Neural cell (in vitro differentiated cells): ENCODE results near the gene RAI1. TPM values are rescaled to one million over a fixed set of nuclear protein-coding genes. Genes with fewer than 3 reads are reported as not detected.

Experiments used
- H2AFZ ChIP-seq: fragments of 200-600, 300-800 bp; sonication (generic), shearing (Covaris generic); 2 replicates; pipeline ENCODE4 v1.6.0; 2014; ENCODE audit warnings: low read depth, mild to moderate bottlenecking, antibody characterized with exemption, low read length, moderate library complexity
- H3F3A ChIP-seq: fragments of 200-600 bp; shearing (Covaris generic); 2 replicates; pipeline ENCODE4 v1.6.1; 2016; ENCODE audit warnings: mild to moderate bottlenecking, moderate library complexity, mixed read lengths, antibody characterized with exemption, low read length; ENCODE audit not compliant: insufficient read depth, poor library complexity, severe bottlenecking
- H3K27ac ChIP-seq: fragments of 200-600, 300-800 bp; sonication (generic), shearing (Covaris generic); 2 replicates; pipeline ENCODE4 v1.5.1; 2014; ENCODE audit warnings: mild to moderate bottlenecking, low read length, moderate library complexity
- H3K27me3 ChIP-seq: fragments of 300-800, 200-600 bp; sonication (generic), shearing (Covaris generic); 2 replicates; pipeline ENCODE4 v1.6.0; 2014; ENCODE audit warnings: mild to moderate bottlenecking, low read depth, low read length, moderate library complexity; ENCODE audit not compliant: insufficient read depth
- H3K36me3 ChIP-seq: fragments of 300-800, 200-600 bp; sonication (generic), shearing (Covaris generic); 2 replicates; pipeline ENCODE4 v1.5.1; 2014; ENCODE audit warnings: mild to moderate bottlenecking, antibody characterized with exemption, low read length, moderate library complexity; ENCODE audit not compliant: insufficient read depth
- H3K4me2 ChIP-seq: fragments of 300-800, 200-600 bp; sonication (generic), shearing (Covaris generic); 2 replicates; pipeline ENCODE4 v1.6.0; 2014; ENCODE audit warnings: mild to moderate bottlenecking, low read length
- H3K4me3 ChIP-seq: fragments of 300-800, 200-600 bp; sonication (generic), shearing (Covaris generic); 2 replicates; pipeline ENCODE4 v1.5.1; 2014; ENCODE audit warnings: mild to moderate bottlenecking, low read length, moderate library complexity
- H3K79me2 ChIP-seq: fragments of 200-600 bp; shearing (Covaris generic); replicated peaks from 2 replicates; pipeline ENCODE4 v1.6.0; 2014; ENCODE audit warnings: mild to moderate bottlenecking, low read length, moderate library complexity; ENCODE audit not compliant: insufficient read depth
- H3K9ac ChIP-seq: fragments of 300-800, 200-600 bp; sonication (generic), shearing (Covaris generic); 2 replicates; pipeline ENCODE4 v1.6.1; 2016; ENCODE audit warnings: mild to moderate bottlenecking, low read length, mixed read lengths
- H3K9me2 ChIP-seq: fragments of 200-600 bp; shearing (Covaris generic); 2 replicates; pipeline ENCODE4 v1.6.1; 2016; ENCODE audit warnings: mild to moderate bottlenecking, low read length, mixed read lengths; ENCODE audit not compliant: insufficient read depth
- H3K9me3 ChIP-seq: fragments of 200-600, 300-800 bp; sonication (generic), shearing (Covaris generic); 2 replicates; pipeline ENCODE4 v1.6.1; 2016; ENCODE audit warnings: mild to moderate bottlenecking, mixed run types, low read length, moderate library complexity, mixed read lengths
- H4K20me1 ChIP-seq: fragments of 200-600 bp; shearing (Covaris generic); 2 replicates; pipeline ENCODE4 v1.6.1; 2016; ENCODE audit warnings: mild to moderate bottlenecking, mixed run types; ENCODE audit not compliant: insufficient read depth
- EP300 ChIP-seq: fragments of 450-650 bp; conservative IDR thresholded peaks from 2 replicates; pipeline ENCODE4 v1.6.1; 2014; ENCODE audit warnings: antibody characterized with exemption, mild to moderate bottlenecking, moderate library complexity; ENCODE audit not compliant: poor library complexity, severe bottlenecking
- EZH2 ChIP-seq: fragments of 200-600, 300-800 bp; shearing (Covaris generic), sonication (generic); IDR thresholded peaks from 2 replicates; pipeline ENCODE4 v1.6.1; 2014; ENCODE audit warnings: antibody characterized with exemption, low read length, borderline replicate concordance, mild to moderate bottlenecking; ENCODE audit not compliant: insufficient read depth, poor library complexity, severe bottlenecking
- MXI1 ChIP-seq: fragments of 450-650 bp; conservative IDR thresholded peaks from 2 replicates; pipeline ENCODE4 v1.6.1; 2014; ENCODE audit warnings: antibody characterized with exemption, mild to moderate bottlenecking; ENCODE audit not compliant: poor library complexity, severe bottlenecking
- POLR2AphosphoS5 ChIP-seq: IDR thresholded peaks from 2 replicates; pipeline ENCODE4 v1.6.1; 2012
- RAD21 ChIP-seq: fragments of 450-650 bp; conservative IDR thresholded peaks from 2 replicates; pipeline ENCODE4 v1.6.1; 2014; ENCODE audit warnings: antibody characterized with exemption, mild to moderate bottlenecking, moderate library complexity
- SMC3 ChIP-seq: fragments of 450-650 bp; conservative IDR thresholded peaks from 2 replicates; pipeline ENCODE4 v1.6.1; 2014; ENCODE audit warnings: antibody characterized with exemption, mild to moderate bottlenecking, moderate library complexity; ENCODE audit not compliant: poor library complexity
- TAF1 ChIP-seq: IDR thresholded peaks from 2 replicates; pipeline ENCODE4 v1.6.1; 2012; ENCODE audit warnings: low read depth
- polyA plus RNA-seq: library from polyadenylated mRNA; depleted of rRNA; stranded (reverse); fragments of >200 nt; gene quantifications from 2 replicates; pipeline ENCODE4 v1.2.3, GENCODE V29; 2014
- TF ChIP-seq, protein P1 (sequence below): IDR thresholded peaks from 2 replicates; pipeline ENCODE4 v1.6.1; 2012; ENCODE audit warnings: borderline replicate concordance
- TF ChIP-seq, protein P2 (sequence below): fragments of 450-650 bp; IDR thresholded peaks from 2 replicates; pipeline ENCODE4 v1.5.1; 2014; ENCODE audit warnings: antibody characterized with exemption, mild to moderate bottlenecking, moderate library complexity; ENCODE audit not compliant: poor library complexity, severe bottlenecking

RAI1 gene
- polyA plus RNA-seq, 1 donor from 2014 or later = 16.9 TPM

DNA sequence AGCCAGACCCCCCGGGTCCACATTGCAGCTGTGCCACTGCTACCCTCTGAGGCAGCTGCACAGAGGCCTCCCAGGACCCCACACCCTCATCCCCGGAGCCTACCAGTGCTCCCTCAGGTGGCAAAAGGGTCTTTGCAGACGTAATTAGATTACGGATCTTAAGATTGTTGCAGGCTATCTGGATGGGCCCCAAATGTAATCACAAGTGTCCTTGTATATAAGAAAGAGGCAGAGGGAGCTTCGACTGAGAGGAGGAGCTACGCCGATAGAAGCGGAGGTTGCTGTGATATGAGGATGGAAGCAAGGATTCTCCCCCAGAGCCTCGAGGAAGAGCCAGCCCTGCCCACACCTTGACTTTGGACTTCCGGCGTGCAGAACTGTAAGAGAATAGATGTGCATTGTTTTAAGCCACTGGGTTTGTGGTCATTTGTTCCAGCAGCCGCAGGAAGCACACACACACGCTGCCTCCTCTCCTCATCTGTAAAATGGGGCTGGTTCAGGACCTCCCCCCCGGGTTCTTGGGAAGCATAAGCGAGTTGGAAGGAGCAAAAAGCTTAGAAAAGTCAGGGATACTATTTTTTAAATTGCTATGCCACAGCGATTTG, 10.5 kb upstream of the RAI1 start:
- Histone ChIP-seq H3K79me2 (no peaks in the 10 kb centered on the region), H3K36me3 (no peaks in the 10 kb centered on the region), H2AFZ (no peak overlapping the region), H3K27me3 (no peaks in the 10 kb centered on the region), H3K9ac (peak overlapping the region; percentile 12), H3K9me3 (no peaks in the 10 kb centered on the region), H4K20me1 (no peaks in the 10 kb centered on the region), H3K4me2 (no peak overlapping the region), H3K9me2 (no peaks in the 10 kb centered on the region), H3K27ac (peak overlapping the region; percentile 74), H3K4me3 (no peak overlapping the region), H3F3A (no peaks in the 10 kb centered on the region)
- TF ChIP-seq TAF1 = no peak

DNA sequence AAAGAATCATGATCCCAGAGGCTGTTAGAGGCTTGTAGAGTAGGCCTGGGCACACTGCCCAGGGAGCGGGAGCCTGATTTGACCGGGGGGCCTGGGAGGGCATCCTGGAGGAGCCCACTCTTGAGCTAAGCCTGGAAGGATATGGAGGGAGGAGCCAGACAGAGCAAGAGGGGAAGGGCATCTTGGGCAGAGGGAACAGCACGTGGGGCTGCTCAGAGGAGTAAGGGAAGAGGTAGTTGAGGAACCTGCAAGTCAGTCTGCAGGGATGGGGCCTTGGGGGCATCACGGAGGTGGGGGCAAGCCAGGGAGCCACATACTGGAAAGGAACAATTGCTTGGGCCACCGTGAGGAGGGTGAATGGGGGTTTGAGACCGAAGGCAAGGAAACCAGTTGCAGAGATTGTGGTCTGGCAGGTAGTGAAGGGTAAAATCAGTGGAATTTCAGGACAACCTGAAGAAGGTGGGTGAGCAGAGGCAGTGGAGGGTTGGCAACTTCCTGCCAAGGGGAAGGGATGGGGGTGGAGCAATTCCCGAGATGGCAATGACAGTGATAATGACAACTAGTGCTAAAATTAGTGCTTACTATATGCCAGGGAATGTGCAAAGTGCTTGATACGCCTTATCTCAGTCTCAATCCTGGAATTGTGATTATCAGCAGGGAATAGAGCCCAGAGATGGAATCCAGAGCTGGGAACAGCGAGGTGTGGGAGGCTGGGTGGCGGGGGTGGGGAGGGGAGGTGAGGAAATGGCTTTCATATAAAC, 9.7 kb upstream of the RAI1 start:
- Histone ChIP-seq H3K4me3 (no peak overlapping the region), H3K27me3 (no peaks in the 10 kb centered on the region), H3K9me2 (no peaks in the 10 kb centered on the region), H2AFZ (no peak overlapping the region), H3K27ac (no peak overlapping the region), H3K36me3 (no peaks in the 10 kb centered on the region), H3K79me2 (no peaks in the 10 kb centered on the region), H3K9me3 (no peaks in the 10 kb centered on the region), H3F3A (no peaks in the 10 kb centered on the region), H4K20me1 (no peaks in the 10 kb centered on the region), H3K9ac (peak overlapping the region; percentile 12), H3K4me2 (no peak overlapping the region)
- TF ChIP-seq, protein P1, sequence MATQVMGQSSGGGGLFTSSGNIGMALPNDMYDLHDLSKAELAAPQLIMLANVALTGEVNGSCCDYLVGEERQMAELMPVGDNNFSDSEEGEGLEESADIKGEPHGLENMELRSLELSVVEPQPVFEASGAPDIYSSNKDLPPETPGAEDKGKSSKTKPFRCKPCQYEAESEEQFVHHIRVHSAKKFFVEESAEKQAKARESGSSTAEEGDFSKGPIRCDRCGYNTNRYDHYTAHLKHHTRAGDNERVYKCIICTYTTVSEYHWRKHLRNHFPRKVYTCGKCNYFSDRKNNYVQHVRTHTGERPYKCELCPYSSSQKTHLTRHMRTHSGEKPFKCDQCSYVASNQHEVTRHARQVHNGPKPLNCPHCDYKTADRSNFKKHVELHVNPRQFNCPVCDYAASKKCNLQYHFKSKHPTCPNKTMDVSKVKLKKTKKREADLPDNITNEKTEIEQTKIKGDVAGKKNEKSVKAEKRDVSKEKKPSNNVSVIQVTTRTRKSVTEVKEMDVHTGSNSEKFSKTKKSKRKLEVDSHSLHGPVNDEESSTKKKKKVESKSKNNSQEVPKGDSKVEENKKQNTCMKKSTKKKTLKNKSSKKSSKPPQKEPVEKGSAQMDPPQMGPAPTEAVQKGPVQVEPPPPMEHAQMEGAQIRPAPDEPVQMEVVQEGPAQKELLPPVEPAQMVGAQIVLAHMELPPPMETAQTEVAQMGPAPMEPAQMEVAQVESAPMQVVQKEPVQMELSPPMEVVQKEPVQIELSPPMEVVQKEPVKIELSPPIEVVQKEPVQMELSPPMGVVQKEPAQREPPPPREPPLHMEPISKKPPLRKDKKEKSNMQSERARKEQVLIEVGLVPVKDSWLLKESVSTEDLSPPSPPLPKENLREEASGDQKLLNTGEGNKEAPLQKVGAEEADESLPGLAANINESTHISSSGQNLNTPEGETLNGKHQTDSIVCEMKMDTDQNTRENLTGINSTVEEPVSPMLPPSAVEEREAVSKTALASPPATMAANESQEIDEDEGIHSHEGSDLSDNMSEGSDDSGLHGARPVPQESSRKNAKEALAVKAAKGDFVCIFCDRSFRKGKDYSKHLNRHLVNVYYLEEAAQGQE = no peak
- TF ChIP-seq TAF1 (no peak), MXI1 (no peak), SMC3 (no peak), RAD21 (no peak), EZH2 (no peak), EP300 (no peak), POLR2AphosphoS5 (no peak)
- TF ChIP-seq, protein P2, sequence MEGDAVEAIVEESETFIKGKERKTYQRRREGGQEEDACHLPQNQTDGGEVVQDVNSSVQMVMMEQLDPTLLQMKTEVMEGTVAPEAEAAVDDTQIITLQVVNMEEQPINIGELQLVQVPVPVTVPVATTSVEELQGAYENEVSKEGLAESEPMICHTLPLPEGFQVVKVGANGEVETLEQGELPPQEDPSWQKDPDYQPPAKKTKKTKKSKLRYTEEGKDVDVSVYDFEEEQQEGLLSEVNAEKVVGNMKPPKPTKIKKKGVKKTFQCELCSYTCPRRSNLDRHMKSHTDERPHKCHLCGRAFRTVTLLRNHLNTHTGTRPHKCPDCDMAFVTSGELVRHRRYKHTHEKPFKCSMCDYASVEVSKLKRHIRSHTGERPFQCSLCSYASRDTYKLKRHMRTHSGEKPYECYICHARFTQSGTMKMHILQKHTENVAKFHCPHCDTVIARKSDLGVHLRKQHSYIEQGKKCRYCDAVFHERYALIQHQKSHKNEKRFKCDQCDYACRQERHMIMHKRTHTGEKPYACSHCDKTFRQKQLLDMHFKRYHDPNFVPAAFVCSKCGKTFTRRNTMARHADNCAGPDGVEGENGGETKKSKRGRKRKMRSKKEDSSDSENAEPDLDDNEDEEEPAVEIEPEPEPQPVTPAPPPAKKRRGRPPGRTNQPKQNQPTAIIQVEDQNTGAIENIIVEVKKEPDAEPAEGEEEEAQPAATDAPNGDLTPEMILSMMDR = no peak
